H1 (cell line): ENCODE results near the gene CDH6. TPM values are rescaled to one million over a fixed set of nuclear protein-coding genes. Genes with fewer than 3 reads are reported as not detected.

ENCODE experiments used
- CTCF ChIA-PET: fragments of 300-600 bp; sonication (Branson Sonifier 250); formaldehyde crosslinking; loops from one replicate; lab custom pipeline; 2021; ENCODE audit not compliant: partially characterized antibody; lab: Charles Lee
- POLR2A ChIA-PET: fragments of 300-600 bp; sonication (Branson Sonifier 250); formaldehyde crosslinking; loops from one replicate; lab custom pipeline; 2021; ENCODE audit warnings: inconsistent platforms; ENCODE audit not compliant: partially characterized antibody; lab: Charles Lee
- DNase-seq, 2 experiments: peaks; one replicate each; pipeline versions ENCODE4 v3.0.0 to v3.0.0-alpha.2; 2010 to 2022; ENCODE audit warnings: low spot score in 2 of 2, low read depth in 1 of 2, mixed read lengths in 1 of 2
- FAIRE-seq: peaks from 2 replicates; lab custom pipeline; 2011; peaks lifted over from hg19 to GRCh38; lab: Jason Lieb, UNC
- H2AFZ ChIP-seq: 2 replicates; pipeline ENCODE4 v1.8.1; 2012; ENCODE audit warnings: low read length, inconsistent platforms
- H2AK5ac ChIP-seq: 2 replicates; pipeline ENCODE4 v1.6.1; 2013; ENCODE audit warnings: low read depth, low read length
- H2BK120ac ChIP-seq: replicated peaks from 2 replicates; pipeline ENCODE3; 2013; ENCODE audit warnings: low read depth, low read length, inconsistent platforms
- H2BK12ac ChIP-seq: 2 replicates; pipeline ENCODE4 v1.6.1; 2013; ENCODE audit warnings: low read depth, low read length
- H2BK15ac ChIP-seq: 2 replicates; pipeline ENCODE4 v1.6.1; 2013; ENCODE audit warnings: low read length
- H2BK20ac ChIP-seq: 2 replicates; pipeline ENCODE4 v1.6.1; 2013; ENCODE audit warnings: low read length
- H2BK5ac ChIP-seq: 2 replicates; pipeline ENCODE4 v1.6.1; 2013; ENCODE audit warnings: low read depth, low read length
- H3K14ac ChIP-seq: 2 replicates; pipeline ENCODE4 v1.6.1; 2013; ENCODE audit warnings: inconsistent platforms; ENCODE audit not compliant: insufficient read length
- H3K18ac ChIP-seq: 2 replicates; pipeline ENCODE4 v1.6.1; 2013; ENCODE audit warnings: low read length; ENCODE audit errors: extremely low read depth
- H3K23ac ChIP-seq: 2 replicates; pipeline ENCODE4 v1.6.1; 2013; ENCODE audit warnings: inconsistent platforms; ENCODE audit not compliant: insufficient read length
- H3K23me2 ChIP-seq: 2 replicates; pipeline ENCODE4 v1.6.1; 2013; ENCODE audit warnings: low read depth, low read length
- H3K27ac ChIP-seq: 2 replicates; pipeline ENCODE4 v1.6.1; 2011; ENCODE audit warnings: low read depth, low read length, inconsistent platforms
- H3K27me3 ChIP-seq, 4 experiments: replicated peaks in 1 of 4; 1 replicate in 1 of 4; 2 replicates in 3 of 4; pipeline versions ENCODE4 v1.6.1 to v1.8.1; 2011 to 2013; ENCODE audit warnings: low read length in 3 of 4, mild to moderate bottlenecking in 3 of 4, inconsistent platforms in 2 of 4, mixed read lengths in 2 of 4, moderate library complexity in 1 of 4; ENCODE audit not compliant: control insufficient read depth in 3 of 4, insufficient read depth in 3 of 4; ENCODE audit errors: extremely low read depth in 1 of 4
- H3K36me3 ChIP-seq, 4 experiments: 2 replicates each; pipeline versions ENCODE4 v1.6.1 to v1.8.1; 2011 to 2013; ENCODE audit warnings: mild to moderate bottlenecking in 4 of 4, low read length in 3 of 4, moderate library complexity in 2 of 4, control low read depth in 1 of 4, inconsistent platforms in 1 of 4; ENCODE audit not compliant: insufficient read depth in 4 of 4, control insufficient read depth in 2 of 4
- H3K4ac ChIP-seq: replicated peaks from 2 replicates; pipeline ENCODE3; 2013; ENCODE audit warnings: low read length, low read depth, mixed read lengths, inconsistent platforms; ENCODE audit not compliant: insufficient read length
- H3K4me1 ChIP-seq, 4 experiments: replicated peaks in 1 of 4; 1 replicate in 1 of 4; 2 replicates in 3 of 4; pipeline versions ENCODE4 v1.6.1 to v1.8.1; 2011 to 2013; ENCODE audit warnings: low read length in 3 of 4, inconsistent platforms in 2 of 4, mixed read lengths in 1 of 4; ENCODE audit not compliant: insufficient read depth in 4 of 4, control insufficient read depth in 3 of 4
- H3K4me2 ChIP-seq, 2 experiments: 2 replicates each; pipeline versions ENCODE4 v1.6.1 to v1.8.1; 2011 to 2013; ENCODE audit warnings: low read depth in 2 of 2, low read length in 2 of 2, control low read depth in 1 of 2, inconsistent platforms in 1 of 2, mild to moderate bottlenecking in 1 of 2; ENCODE audit not compliant: insufficient read depth in 1 of 2
- H3K4me3 ChIP-seq, 4 experiments: fragments of 200-600, 300-600 bp in 1 of 4; sonication (generic), shearing (Covaris generic), sonication (Bioruptor Twin) in 1 of 4; 2 replicates each; pipeline versions ENCODE4 v1.5.1 to v1.8.1; 2011 to 2016; ENCODE audit warnings: low read length in 4 of 4, low read depth in 3 of 4, control low read depth in 2 of 4, inconsistent platforms in 2 of 4, mild to moderate bottlenecking in 2 of 4, mixed read lengths in 1 of 4, moderate library complexity in 1 of 4; ENCODE audit not compliant: insufficient read depth in 2 of 4; ENCODE audit errors: extremely low read depth in 1 of 4
- H3K56ac ChIP-seq: replicated peaks from 2 replicates; pipeline ENCODE3; 2013; ENCODE audit warnings: low read depth, mild to moderate bottlenecking, mixed read lengths, low read length, inconsistent platforms; ENCODE audit not compliant: insufficient read length
- H3K79me1 ChIP-seq: 2 replicates; pipeline ENCODE4 v1.6.1; 2013; ENCODE audit warnings: low read depth, low read length, control low read depth
- H3K79me2 ChIP-seq, 2 experiments: 2 replicates each; pipeline versions ENCODE4 v1.6.1 to v1.8.1; 2012 to 2013; ENCODE audit warnings: low read length in 2 of 2, mild to moderate bottlenecking in 2 of 2, inconsistent platforms in 1 of 2; ENCODE audit not compliant: insufficient read depth in 2 of 2, control insufficient read depth in 1 of 2
- H3K9ac ChIP-seq, 4 experiments: replicated peaks in 1 of 4; 1 replicate in 1 of 4; 2 replicates in 3 of 4; pipeline versions ENCODE4 v1.6.1 to v1.8.1; 2011 to 2013; ENCODE audit warnings: low read depth in 3 of 4, low read length in 3 of 4, control low read depth in 2 of 4, mild to moderate bottlenecking in 2 of 4, moderate library complexity in 2 of 4, inconsistent platforms in 1 of 4; ENCODE audit errors: extremely low read depth in 1 of 4
- H3K9me3 ChIP-seq, 2 experiments: 2 replicates each; pipeline versions ENCODE4 v1.6.1 to v1.8.1; 2012 to 2013; ENCODE audit warnings: mild to moderate bottlenecking in 2 of 2, moderate library complexity in 2 of 2, control low read depth in 1 of 2, inconsistent platforms in 1 of 2, low read depth in 1 of 2, low read length in 1 of 2, mixed read lengths in 1 of 2; ENCODE audit not compliant: insufficient read depth in 2 of 2
- H4K20me1 ChIP-seq, 2 experiments: replicated peaks in 1 of 2; 2 replicates each; pipeline versions ENCODE3 to v1.8.1; 2011 to 2013; ENCODE audit warnings: inconsistent platforms in 2 of 2, low read length in 2 of 2, mild to moderate bottlenecking in 1 of 2; ENCODE audit not compliant: insufficient read depth in 2 of 2, control insufficient read depth in 1 of 2
- H4K5ac ChIP-seq: 2 replicates; pipeline ENCODE4 v1.6.1; 2013; ENCODE audit warnings: low read length, low read depth, mixed read lengths, inconsistent platforms; ENCODE audit not compliant: insufficient read length
- H4K8ac ChIP-seq: 2 replicates; pipeline ENCODE4 v1.8.0; 2013; ENCODE audit warnings: mild to moderate bottlenecking, moderate library complexity, low read length, inconsistent platforms; ENCODE audit not compliant: insufficient read depth; ENCODE audit errors: extremely low read depth
- H4K91ac ChIP-seq: replicated peaks from 2 replicates; pipeline ENCODE3; 2013; ENCODE audit warnings: low read length, mixed read lengths, inconsistent platforms; ENCODE audit not compliant: insufficient read length
- BRCA1 ChIP-seq: IDR thresholded peaks from 2 replicates; pipeline ENCODE4 v1.6.1; 2012; ENCODE audit warnings: low read depth, low read length, improper control_type of control experiment
- FOSL1 ChIP-seq: IDR thresholded peaks from 2 replicates; pipeline ENCODE4 v1.6.1; 2011; ENCODE audit warnings: mild to moderate bottlenecking, low read depth, low read length, moderate library complexity; ENCODE audit not compliant: insufficient read depth
- HDAC6 ChIP-seq: IDR thresholded peaks from one replicate; pipeline ENCODE4 v1.7.1; 2012; ENCODE audit warnings: low read depth, mild to moderate bottlenecking, inconsistent platforms, low read length, moderate library complexity
- KDM5A ChIP-seq: fragments of 200-600 bp; IDR thresholded peaks from 2 replicates; pipeline ENCODE4 v1.7.1; 2012; ENCODE audit warnings: mild to moderate bottlenecking, low read length, inconsistent platforms, mixed read lengths
- PHF8 ChIP-seq: fragments of 200-600 bp; sonication (generic); conservative IDR thresholded peaks from 2 replicates; pipeline ENCODE4 v1.7.1; 2012; ENCODE audit warnings: low read depth, mild to moderate bottlenecking, inconsistent platforms, low read length, moderate library complexity
- WGBS, 2 experiments: shearing (Covaris generic) in 1 of 2; methylation state at CpG; one replicate each; pipeline versions ENCODE4 v1.1.6 to v1.1.7; 2013 to 2015; ENCODE audit warnings: low lambda C conversion rate in 2 of 2, mixed read lengths in 2 of 2, inconsistent platforms in 1 of 2, low coverage in 1 of 2, missing lambda C conversion rate in 1 of 2; ENCODE audit not compliant: insufficient replicate concordance in 2 of 2, insufficient coverage in 1 of 2, insufficient read length in 1 of 2; ENCODE audit errors: extremely low coverage in 1 of 2, missing lambda C conversion rate in 1 of 2; 5-methylcytosine and 5-hydroxymethylcytosine counted together
- polyA plus RNA-seq, 7 experiments: library from polyadenylated mRNA; depleted of rRNA in 3 of 7; stranded (reverse) in 5 of 7; unstranded in 2 of 7; fragments of >200 nt in 5 of 7; fragments of 200-250 nt in 2 of 7; gene quantifications; 1 replicate in 5 of 7; 2 replicates in 1 of 7; 4 replicates in 1 of 7; pipeline versions ENCODE4 v1.2.1 to v1.2.3, GENCODE V29; 2011 to 2013; ENCODE audit warnings: missing spikeins in 2 of 7, mixed read lengths in 2 of 7
- total RNA-seq: library from RNA; stranded (reverse); fragmentation: NEBNext Ultra II Directional; extraction: Animal tissue kit (Norgen Biotek cat#: 25700); gene quantifications from 2 replicates; pipeline ENCODE4 v1.2.1, GENCODE V29; 2021

Gene CDH6
- total and polyA plus RNA-seq, 2 of the 8 experiments (the other 6 are each of a cell fraction or from before 2014, with no cell fraction given): 1.4 to 1.9 TPM

GRCh38 chr5:31204958-31205357 is 11.5 kb downstream of the CDH6 start:
- Histone ChIP-seq H4K91ac (no peak overlapping the region), H3K4me3 (no peak overlapping the region), H3K27ac (no peak overlapping the region), H4K8ac (no peak overlapping the region), H3K4me2 (no peak overlapping the region), H3K27me3 (peaks cover 0 to 1% (median 0%) of the 10 kb centered on the region in 4 experiments; a peak in 1 of 7 replicates), H3K9me3 (no peaks in the 10 kb centered on the region), H2AK5ac (no peak overlapping the region), H3K4me1 (no peaks in the 10 kb centered on the region), H2BK12ac (no peak overlapping the region), H4K5ac (no peak overlapping the region), H3K18ac (no peak overlapping the region), H3K23me2 (peaks cover 2% of the 10 kb centered on the region; the same call in 1 of the 2 replicates), H2BK120ac (no peak overlapping the region), H2BK15ac (no peak overlapping the region), H2BK5ac (no peak overlapping the region), H3K14ac (no peak overlapping the region), H4K20me1 (peaks cover 0 to 2% of the 10 kb centered on the region in 2 experiments), H3K23ac (no peak overlapping the region), H3K79me1 (no peaks in the 10 kb centered on the region), H2BK20ac (no peak overlapping the region), H3K79me2 (no peaks in the 10 kb centered on the region), H3K56ac (no peak overlapping the region), H2AFZ (no peak overlapping the region), H3K9ac (no peak overlapping the region), H3K36me3 (no peaks in the 10 kb centered on the region), H3K4ac (no peak overlapping the region)
- ChIA-PET CTCF (interaction anchor here (0.7 kb wide), 1 partner anchor 9 kb away, joined by 4 read pairs; no protein-coding TSS in a partner anchor), POLR2A (no interaction called here)
- FAIRE-seq: no peak
- no peak for TF ChIP-seq FOSL1
- TF ChIP-seq KDM5A: no peak
- TF ChIP-seq PHF8: no peak
- no peak for TF ChIP-seq HDAC6
- no peak for TF ChIP-seq BRCA1
- WGBS, 2 experiments: 92% methylated on average over 1 of the region's 1 CpG; no CpG with 5 or more reads in 1 of the 2 experiments
- DNase-seq: no peak
